COLO668 (cell line): ENCODE data around the gene SLC8A2.

Experiments used
- DNase-seq: peaks from one replicate; lab custom pipeline; 2025; ENCODE audit not compliant: unreplicated experiment; lab: John Stamatoyannopoulos, UW

Gene SLC8A2

GRCh38 chr19:47464675-47465419 is 6.8 kb downstream of the SLC8A2 start:
- DNase-seq, result no peak

- no peak for DNase-seq
Measured at GRCh38 chr19:47461876-47462275, 9.8 kb downstream of the SLC8A2 start.

GRCh38 chr19:47459477-47459876 is 12.2 kb downstream of the SLC8A2 start:
- no peak for DNase-seq

GRCh38 chr19:47458672-47459071 is 13.0 kb downstream of the SLC8A2 start:
- no peak for DNase-seq

GRCh38 chr19:47456721-47457474 is 14.8 kb downstream of the SLC8A2 start:
- DNase-seq, result no peak

GRCh38 chr19:47450478-47450877 is 21.2 kb downstream of the SLC8A2 start:
- no peak for DNase-seq

GRCh38 chr19:47448360-47448727 is 23.3 kb downstream of the SLC8A2 start:
- no peak for DNase-seq

- peak; percentile 65 for DNase-seq
Measured at GRCh38 chr19:47447470-47448359, 24.0 kb downstream of the SLC8A2 start.

GRCh38 chr19:47446534-47447469 is 24.9 kb downstream of the SLC8A2 start:
- peak; percentile 55 for DNase-seq

GRCh38 chr19:47445937-47446402 is 25.7 kb downstream of the SLC8A2 start:
- peak; percentile 48 for DNase-seq

- DNase-seq, result no peak
Measured at GRCh38 chr19:47445527-47445926, 26.2 kb downstream of the SLC8A2 start.

GRCh38 chr19:47444388-47444821 is 27.3 kb downstream of the SLC8A2 start:
- DNase-seq, result no peak

GRCh38 chr19:47443331-47443730 is 28.4 kb downstream of the SLC8A2 start:
- DNase-seq, result no peak

- peak; percentile 20 for DNase-seq
Measured at GRCh38 chr19:47438793-47439220, 32.9 kb downstream of the SLC8A2 start.

GRCh38 chr19:47437500-47437899 is 34.2 kb downstream of the SLC8A2 start:
- no peak for DNase-seq

- peak; percentile 78 for DNase-seq
Measured at GRCh38 chr19:47436712-47437401, 34.8 kb downstream of the SLC8A2 start.

GRCh38 chr19:47435883-47436417 is 35.7 kb downstream of the SLC8A2 start:
- no peak for DNase-seq

GRCh38 chr19:47435196-47435595 is 36.5 kb downstream of the SLC8A2 start:
- no peak for DNase-seq

- DNase-seq, result no peak
Measured at GRCh38 chr19:47434088-47434487, 37.6 kb downstream of the SLC8A2 start.
